Skin epidermis (tissue), 12 donors: ENCODE data around the gene USP34.

ENCODE experiments used
- H3K27ac ChIP-seq, 21 experiments: fragments of 200-600 bp; sonication (generic) in 11 of 21; one replicate each; pipeline ENCODE4 v1.5.0; 2020; ENCODE audit warnings: mild to moderate bottlenecking in 3 of 21, inconsistent platforms in 2 of 21, moderate library complexity in 2 of 21
- H3K4me3 ChIP-seq, 7 experiments: fragments of 200-600 bp; sonication (generic) in 2 of 7; one replicate each; pipeline ENCODE4 v1.5.0; 2020; ENCODE audit warnings: inconsistent platforms in 2 of 7, mild to moderate bottlenecking in 2 of 7, moderate library complexity in 1 of 7

Gene USP34

GRCh38 chr2:61266632-61267505, 204.0 kb downstream of the USP34 start:
- no peak overlapping the region for H3K27ac ChIP-seq

GRCh38 chr2:61263830-61264229, 207.1 kb downstream of the USP34 start:
- H3K27ac ChIP-seq = no peak overlapping the region
- H3K4me3 ChIP-seq = no peak overlapping the region

More at GRCh38 chr2:61266632-61267505, 204.0 kb downstream of the USP34 start:
- no peak overlapping the region for H3K4me3 ChIP-seq

DNA sequence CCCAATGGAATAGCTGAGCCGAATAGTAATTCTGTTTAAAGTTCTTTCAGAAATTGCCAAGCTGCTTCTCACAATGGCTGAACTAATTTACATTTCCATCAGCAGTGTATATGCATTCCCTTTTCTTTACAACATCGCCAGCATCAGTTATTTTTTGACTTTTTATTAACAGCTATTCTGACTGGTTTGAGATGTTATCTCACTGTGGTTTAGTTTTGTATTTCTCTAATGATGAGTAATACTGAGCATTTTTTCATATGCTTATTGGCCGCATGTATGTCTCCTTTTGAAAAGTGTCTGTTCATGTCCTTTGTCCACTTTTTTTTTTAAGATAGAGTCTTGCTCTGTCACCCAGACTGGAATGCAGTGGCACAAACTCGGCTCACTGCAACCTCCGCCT, 208.2 kb downstream of the USP34 start:
- Histone ChIP-seq H3K27ac (no peak overlapping the region), H3K4me3 (no peak overlapping the region)

DNA sequence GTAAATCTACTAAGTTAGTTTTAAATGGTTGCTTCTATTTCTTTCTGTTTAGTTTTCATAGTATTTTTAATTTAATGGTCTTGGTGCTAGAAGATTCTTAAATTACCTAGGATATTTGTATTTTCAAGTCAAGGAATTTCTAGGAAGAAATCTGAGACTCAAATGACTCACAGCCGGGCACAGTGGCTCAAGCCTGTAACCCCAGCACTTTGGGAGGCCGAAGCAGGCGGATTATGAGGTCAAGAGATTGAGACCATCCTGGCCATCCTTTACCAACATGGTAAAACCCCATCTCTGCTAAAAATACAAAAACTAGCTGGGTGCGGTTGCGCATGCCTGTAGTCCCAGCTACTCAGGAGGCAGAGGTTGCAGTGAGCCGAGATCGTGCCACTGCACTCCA, 213.4 kb downstream of the USP34 start:
- H3K27ac ChIP-seq = no peak overlapping the region
- no peak overlapping the region for H3K4me3 ChIP-seq

DNA sequence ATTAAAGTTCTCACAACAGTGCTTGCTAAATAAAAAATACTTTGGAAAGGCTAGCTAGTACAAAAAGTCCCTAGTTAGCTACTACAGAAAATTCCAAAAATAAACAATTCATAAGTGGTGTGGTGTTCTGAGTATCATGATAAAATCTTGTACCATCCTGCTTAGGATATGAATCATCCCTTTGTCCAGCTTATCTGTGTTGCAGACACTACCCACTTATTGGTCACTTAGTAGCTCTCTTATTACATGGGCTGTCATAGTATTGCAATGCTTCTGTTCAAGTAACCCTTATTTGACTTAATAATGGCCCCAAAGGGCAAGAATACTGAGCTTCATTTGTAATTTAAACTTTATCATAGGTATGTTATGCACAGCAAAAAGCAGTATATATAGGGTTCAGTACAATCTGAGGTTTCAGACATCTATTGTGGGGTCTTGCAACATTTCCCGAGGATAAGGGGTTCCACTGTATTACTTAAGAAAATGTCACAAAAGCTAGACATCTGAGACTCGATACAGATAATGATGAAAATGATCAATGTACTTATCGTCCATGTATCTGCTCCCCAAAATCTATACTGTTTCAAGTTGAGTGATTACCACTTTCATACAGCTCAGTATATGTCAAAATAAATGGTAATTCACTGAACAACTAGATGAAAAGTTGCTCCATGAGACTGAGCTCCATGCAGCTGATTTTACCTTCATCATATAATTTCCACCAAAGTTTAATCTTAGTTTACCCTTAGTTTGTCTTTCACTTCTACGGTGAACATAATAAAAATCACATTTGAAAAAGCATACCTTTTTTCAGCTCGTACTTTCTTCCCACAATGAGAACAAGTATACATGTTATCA, 215.1 kb downstream of the USP34 start:
- H3K4me3 ChIP-seq = no peak overlapping the region
- no peak overlapping the region for H3K27ac ChIP-seq

GRCh38 chr2:61254536-61254935, 216.4 kb downstream of the USP34 start:
- Histone ChIP-seq H3K4me3 (no peak overlapping the region), H3K27ac (no peak overlapping the region)

GRCh38 chr2:61253136-61253535, 217.8 kb downstream of the USP34 start:
- Histone ChIP-seq H3K27ac (no peak overlapping the region), H3K4me3 (no peak overlapping the region)

DNA sequence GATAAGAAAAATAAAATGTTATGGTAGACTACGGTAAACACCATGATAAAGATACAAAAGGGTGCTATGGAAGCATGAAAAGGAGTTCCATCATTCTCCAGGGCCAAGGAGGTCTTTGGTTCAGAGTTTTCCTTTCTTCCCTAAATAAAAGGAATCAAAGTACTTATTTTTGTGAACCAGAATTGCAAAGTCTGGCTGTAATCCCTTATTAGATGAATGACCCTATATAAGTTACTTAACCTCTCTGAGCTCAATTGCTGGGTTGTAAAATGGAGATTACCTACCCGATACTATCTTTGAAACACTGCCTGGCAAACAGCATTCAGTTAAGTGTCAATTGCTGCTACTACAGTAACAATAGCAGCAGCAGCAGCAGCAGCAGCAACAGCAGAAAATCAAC, 218.9 kb downstream of the USP34 start:
- Histone ChIP-seq H3K4me3 (no peak overlapping the region), H3K27ac (no peak overlapping the region)

DNA sequence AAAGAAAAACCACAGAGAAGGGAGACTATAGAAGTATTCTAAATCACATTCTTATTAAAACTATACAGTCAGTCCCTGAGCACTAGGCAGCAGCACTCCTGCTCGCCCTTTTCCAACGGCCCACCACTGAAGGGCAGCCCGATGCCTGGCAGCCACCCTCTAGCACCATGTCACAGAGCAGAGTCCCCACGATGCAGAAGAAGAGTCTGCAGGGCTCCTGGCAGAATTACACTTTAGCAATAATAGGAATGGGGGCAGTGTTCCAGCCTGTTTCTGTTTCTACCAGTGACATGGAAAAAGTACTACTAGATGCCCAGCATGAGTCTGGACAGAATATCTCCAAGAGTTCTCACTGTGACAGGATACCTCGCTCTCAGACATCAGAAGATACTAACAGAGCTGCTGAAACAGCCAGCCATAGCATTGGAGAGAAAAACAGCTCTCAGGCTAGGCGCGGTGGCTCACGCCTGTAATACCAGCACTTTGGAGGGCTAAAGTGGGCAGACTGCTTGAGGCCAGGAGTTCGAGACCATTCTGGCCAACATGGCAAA, 221.3 kb downstream of the USP34 start:
- Histone ChIP-seq H3K4me3 (no peak overlapping the region), H3K27ac (no peak overlapping the region)

GRCh38 chr2:61247204-61247812, 223.6 kb downstream of the USP34 start:
- Histone ChIP-seq H3K27ac (no peak overlapping the region), H3K4me3 (no peak overlapping the region)

DNA sequence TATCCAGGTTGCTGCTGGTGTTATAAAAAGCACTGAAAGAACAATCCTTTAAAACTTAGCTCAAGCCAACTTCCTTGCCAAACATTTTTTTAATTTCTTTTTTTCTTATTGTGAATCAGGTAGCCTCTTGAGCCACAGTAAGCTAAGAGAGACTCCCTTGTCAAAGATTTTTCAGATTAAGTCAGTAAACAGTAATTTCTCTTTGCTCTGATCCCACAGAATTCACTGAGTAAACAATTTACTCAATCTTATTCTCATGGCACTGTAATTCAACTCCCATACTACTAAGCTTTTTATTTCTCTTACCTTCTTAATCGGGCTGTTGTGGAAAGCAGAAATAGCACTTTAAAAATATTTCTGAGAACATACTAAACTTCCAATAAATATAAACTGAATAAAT, 226.2 kb downstream of the USP34 start:
- Histone ChIP-seq H3K27ac (no peak overlapping the region), H3K4me3 (no peak overlapping the region)

DNA sequence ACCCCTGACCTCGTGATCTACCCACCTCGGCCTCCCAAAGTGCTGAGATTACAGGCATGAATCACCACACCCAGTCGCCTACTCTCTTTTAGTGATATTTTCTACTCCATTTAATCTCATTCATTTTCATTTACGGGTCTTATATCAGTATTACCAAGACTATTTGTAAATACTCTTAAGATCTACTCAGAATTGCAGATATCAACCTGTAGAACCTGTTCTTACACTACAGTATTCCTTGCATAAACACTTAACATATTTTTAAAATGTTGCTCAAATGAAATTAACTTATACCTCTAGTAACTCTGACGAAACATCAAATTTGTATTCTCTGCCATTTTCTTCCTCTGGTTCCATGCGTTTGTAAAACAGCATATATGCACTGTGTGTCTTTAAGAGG, 229.6 kb downstream of the USP34 start:
- H3K4me3 ChIP-seq = no peak overlapping the region

GRCh38 chr2:61238219-61239012, 232.5 kb downstream of the USP34 start:
- Histone ChIP-seq H3K27ac (no peak overlapping the region), H3K4me3 (no peak overlapping the region)

More for the DNA sequence above, 229.6 kb downstream of the USP34 start:
- no peak overlapping the region for H3K27ac ChIP-seq

- H3K27ac ChIP-seq = no peak overlapping the region
Observed at GRCh38 chr2:61235716-61236115, 235.2 kb downstream of the USP34 start.

GRCh38 chr2:61233581-61233980, 237.3 kb downstream of the USP34 start:
- Histone ChIP-seq H3K27ac (no peak overlapping the region), H3K4me3 (no peak overlapping the region)

More at GRCh38 chr2:61235716-61236115, 235.2 kb downstream of the USP34 start:
- H3K4me3 ChIP-seq = no peak overlapping the region

GRCh38 chr2:61229936-61230335, 241.0 kb downstream of the USP34 start:
- Histone ChIP-seq H3K27ac (no peak overlapping the region), H3K4me3 (no peak overlapping the region)

- no peak overlapping the region for H3K27ac ChIP-seq
- H3K4me3 ChIP-seq = no peak overlapping the region
Observed at GRCh38 chr2:61222567-61222966, 248.3 kb downstream of the USP34 start.

DNA sequence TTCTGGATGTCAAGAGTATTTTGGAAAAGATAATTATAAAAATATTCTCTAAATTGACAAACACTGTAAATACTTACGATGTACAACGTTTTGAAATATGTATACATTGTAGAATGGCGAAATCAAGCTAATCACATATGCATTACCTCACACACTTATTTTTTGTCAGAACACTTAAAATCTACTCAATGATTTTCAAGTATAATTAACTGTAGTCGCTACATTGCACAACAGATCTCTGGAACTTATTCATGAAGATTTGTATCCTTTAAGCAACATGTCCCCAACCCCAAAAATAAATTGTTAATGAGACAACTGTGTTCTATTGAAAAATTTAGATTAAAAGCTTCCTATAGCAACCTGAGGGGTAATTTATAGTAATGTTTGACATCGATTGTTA, 249.1 kb downstream of the USP34 start:
- Histone ChIP-seq H3K27ac (no peak overlapping the region), H3K4me3 (no peak overlapping the region)

DNA sequence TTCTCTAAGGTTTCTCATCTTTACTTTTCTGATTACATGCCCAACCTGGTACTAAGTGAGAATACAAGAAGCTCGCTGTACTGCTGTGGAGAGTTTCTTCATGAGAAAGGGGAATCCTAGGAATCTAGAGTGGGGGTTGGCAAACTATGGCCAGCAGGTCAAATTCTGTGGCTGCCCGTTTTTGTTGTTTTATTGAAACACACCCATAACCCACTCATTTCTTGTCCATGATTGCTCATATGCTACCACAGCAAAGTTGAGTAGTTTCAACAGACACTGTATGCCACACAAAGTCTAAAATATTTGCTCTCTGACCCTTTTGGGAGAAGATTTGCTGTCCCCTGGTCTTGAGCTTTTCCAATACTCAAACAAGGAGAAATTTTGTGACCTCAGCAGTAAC, 250.1 kb downstream of the USP34 start:
- no peak overlapping the region for H3K4me3 ChIP-seq
- peak overlapping the region in 1 of 21 experiments; percentile 3 for H3K27ac ChIP-seq
